ENCODE measurements around the gene LETMD1.
"Not testable (repeated sequence)": the region's sequence is repeated elsewhere in the genome, so short reads cannot be mapped to it uniquely, and the experiment has no call there.

LETMD1 gene
- total RNA-seq: 6.6 to 30.2 (median 19.2) reads per million in 17 experiments

GRCh38 chr12:51047655-51048540 lies at the start of gene LETMD1:
TSS of gene LETMD1 (plus strand) at chr12:51048327. CDS start at chr12:51048357, 30 bp downstream.
- DNase-seq: peak; percentile 96 to 99 (median 98)

- DNase-seq: peak; percentile 61 to 85 (median 76)
These were observed 49.0 kb upstream of the LETMD1 start for GRCh38 chr12:50999093-50999492.

GRCh38 chr12:51000245-51000644 lies 47.9 kb upstream of the LETMD1 start:
- no peak for DNase-seq

GRCh38 chr12:51001799-51002198 lies 46.3 kb upstream of the LETMD1 start:
- DNase-seq: no peak

- no peak for DNase-seq
These were observed 43.6 kb upstream of the LETMD1 start for GRCh38 chr12:51004504-51004903.

- no peak for DNase-seq
These were observed 43.1 kb upstream of the LETMD1 start for GRCh38 chr12:51005030-51005429.

GRCh38 chr12:51005671-51006070 lies 42.5 kb upstream of the LETMD1 start:
- no peak for DNase-seq

- DNase-seq: peak in 2 of 4 experiments; percentile 12 to 64
These were observed 39.6 kb upstream of the LETMD1 start for GRCh38 chr12:51008329-51009055.

- DNase-seq: peak; percentile 89 to 96 (median 96)
These were observed 39.1 kb upstream of the LETMD1 start for GRCh38 chr12:51009056-51009440.

GRCh38 chr12:51011955-51012354 lies 36.2 kb upstream of the LETMD1 start:
- DNase-seq: peak in 3 of 4 experiments; percentile 34 to 45 (median 40)

GRCh38 chr12:51012570-51013236 lies 35.4 kb upstream of the LETMD1 start:
- DNase-seq: peak in 2 of 4 experiments; percentile 40 to 43

- no peak for DNase-seq
These were observed 34.7 kb upstream of the LETMD1 start for GRCh38 chr12:51013441-51013840.

- not testable (repeated sequence) for DNase-seq
These were observed 33.7 kb upstream of the LETMD1 start for GRCh38 chr12:51014467-51014866.

GRCh38 chr12:51017452-51017851 lies 30.7 kb upstream of the LETMD1 start:
- DNase-seq: no peak

- DNase-seq: no peak
These were observed 29.2 kb upstream of the LETMD1 start for GRCh38 chr12:51018956-51019355.

- DNase-seq: peak in 2 of 4 experiments; percentile 20 to 35
These were observed 28.2 kb upstream of the LETMD1 start for GRCh38 chr12:51019927-51020326.

GRCh38 chr12:51020448-51021182 lies 27.5 kb upstream of the LETMD1 start:
- DNase-seq: peak in 1 of 4 experiments; percentile 13

GRCh38 chr12:51021694-51022093 lies 26.4 kb upstream of the LETMD1 start:
- DNase-seq: peak in 1 of 4 experiments; percentile 31

- DNase-seq: peak in 3 of 4 experiments; percentile 15 to 43 (median 40)
These were observed 24.3 kb upstream of the LETMD1 start for GRCh38 chr12:51023625-51024382.

GRCh38 chr12:51025338-51025835 lies 22.7 kb upstream of the LETMD1 start:
- DNase-seq: peak in 3 of 4 experiments; percentile 8 to 27 (median 22)

Measured in suppressor macrophage (primary cell).